ENCODE measurements around the gene MLX. TPM values are rescaled to one million over a fixed set of nuclear protein-coding genes. Genes with fewer than 3 reads are reported as not detected.

MLX gene
- total RNA-seq, 1 experiment from 2014 or later: 45.3 TPM

DNA sequence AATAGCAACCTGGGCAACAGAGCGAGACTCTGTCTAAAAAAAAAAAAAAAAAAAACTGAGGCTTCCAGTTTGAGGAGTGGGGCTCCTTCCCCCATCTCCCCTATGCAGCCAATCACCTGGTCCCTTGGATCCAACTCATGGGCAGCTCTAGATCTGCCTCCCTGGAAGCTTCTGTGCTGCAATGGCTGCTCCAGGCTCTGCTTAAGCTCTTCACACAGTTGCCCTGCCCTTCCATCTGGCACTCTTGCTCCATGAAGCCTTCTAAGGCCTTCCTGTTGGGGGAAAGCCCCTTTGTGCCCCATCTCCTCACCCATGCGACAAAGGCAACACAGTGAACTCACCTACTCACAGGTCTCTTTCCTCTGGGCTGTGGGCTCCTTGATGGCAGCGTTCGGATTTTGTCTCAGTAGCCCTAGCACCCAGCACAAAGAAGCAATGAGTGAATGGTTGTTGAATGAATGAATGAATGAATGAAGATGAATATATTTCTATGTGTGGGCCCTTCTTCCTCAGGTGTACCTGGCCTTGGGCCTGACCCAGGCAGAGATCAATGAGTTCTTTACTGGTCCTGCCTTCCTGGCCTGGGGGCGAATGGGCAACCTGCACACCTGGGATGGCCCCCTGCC, 29.0 kb upstream of the MLX start:
- Histone ChIP-seq H2AK5ac (ENCODE audit: insufficient read length, low read length) (no peak overlapping the region), H2BK15ac (ENCODE audit: low read depth, low read length) (no peak overlapping the region), H3K14ac (ENCODE audit: insufficient read depth, low read length) (no peak overlapping the region), H3K9me3 (ENCODE audit: control insufficient read depth, low read depth, low read length) (no peaks in the 10 kb centered on the region), H3K79me2 (ENCODE audit: insufficient read depth, low read length) (no peaks in the 10 kb centered on the region), H3K56ac (ENCODE audit: insufficient read length, low read depth, low read length) (no peak overlapping the region), H3K23ac (ENCODE audit: insufficient read length, low read depth, low read length) (no peak overlapping the region), H2BK5ac (ENCODE audit: insufficient read length, low read length) (no peak overlapping the region), H2BK12ac (ENCODE audit: insufficient read length, low read depth, low read length) (peak overlapping the region; percentile 94), H3T11ph (ENCODE audit: low read length) (no peak overlapping the region), H2AFZ (ENCODE audit: low read length) (no peak overlapping the region), H3K23me2 (ENCODE audit: insufficient read length, low read depth, low read length, poor library complexity, severe bottlenecking) (peaks cover 5% of the 10 kb centered on the region), H2BK120ac (ENCODE audit: low read depth, low read length, poor library complexity, severe bottlenecking) (no peak overlapping the region), H4K8ac (replicated peaks; ENCODE audit: insufficient read length, low read depth, low read length) (no peak overlapping the region), H3K9ac (ENCODE audit: extremely low read depth, insufficient read length, low read length) (no peak overlapping the region), H3K27me3 (ENCODE audit: insufficient read depth, low read length) (no peaks in the 10 kb centered on the region), H3K4me1 (ENCODE audit: insufficient read depth, low read length) (no peaks in the 10 kb centered on the region; the same call in 1 of the 2 replicates), H4K20me1 (ENCODE audit: control insufficient read depth, insufficient read depth, insufficient read length) (no peaks in the 10 kb centered on the region), H3K4ac (ENCODE audit: low read depth, low read length) (no peak overlapping the region), H4K5ac (ENCODE audit: insufficient read length, low read depth, low read length) (no peak overlapping the region), H3K79me1 (ENCODE audit: insufficient read depth, low read depth, low read length, poor library complexity, severe bottlenecking) (no peaks in the 10 kb centered on the region), H4K91ac (ENCODE audit: insufficient read length, low read depth, low read length) (no peak overlapping the region), H3K27ac (ENCODE audit: insufficient read length, low read depth, low read length) (no peak overlapping the region), H3K18ac (ENCODE audit: insufficient read length, low read depth, low read length) (no peak overlapping the region), H3K4me2 (ENCODE audit: insufficient read depth, insufficient read length, low read length) (no peak overlapping the region), H2BK20ac (ENCODE audit: low read depth, low read length, poor library complexity, severe bottlenecking) (no peak overlapping the region)
- TF ChIP-seq, protein P1, sequence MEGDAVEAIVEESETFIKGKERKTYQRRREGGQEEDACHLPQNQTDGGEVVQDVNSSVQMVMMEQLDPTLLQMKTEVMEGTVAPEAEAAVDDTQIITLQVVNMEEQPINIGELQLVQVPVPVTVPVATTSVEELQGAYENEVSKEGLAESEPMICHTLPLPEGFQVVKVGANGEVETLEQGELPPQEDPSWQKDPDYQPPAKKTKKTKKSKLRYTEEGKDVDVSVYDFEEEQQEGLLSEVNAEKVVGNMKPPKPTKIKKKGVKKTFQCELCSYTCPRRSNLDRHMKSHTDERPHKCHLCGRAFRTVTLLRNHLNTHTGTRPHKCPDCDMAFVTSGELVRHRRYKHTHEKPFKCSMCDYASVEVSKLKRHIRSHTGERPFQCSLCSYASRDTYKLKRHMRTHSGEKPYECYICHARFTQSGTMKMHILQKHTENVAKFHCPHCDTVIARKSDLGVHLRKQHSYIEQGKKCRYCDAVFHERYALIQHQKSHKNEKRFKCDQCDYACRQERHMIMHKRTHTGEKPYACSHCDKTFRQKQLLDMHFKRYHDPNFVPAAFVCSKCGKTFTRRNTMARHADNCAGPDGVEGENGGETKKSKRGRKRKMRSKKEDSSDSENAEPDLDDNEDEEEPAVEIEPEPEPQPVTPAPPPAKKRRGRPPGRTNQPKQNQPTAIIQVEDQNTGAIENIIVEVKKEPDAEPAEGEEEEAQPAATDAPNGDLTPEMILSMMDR (conservative IDR thresholded peaks at IDR 0.05): no peak
- DNase-seq: no peak
- H3K36me3 Mint-ChIP-seq (ENCODE audit: insufficient read depth in 1 of 3, low read depth in 3 of 3): peaks cover 0 to 27% (median 19%) of the 10 kb centered on the region in 3 experiments; a peak in 6 of 7 replicates
- peaks cover 13% of the 10 kb centered on the region for H3K27me3 Mint-ChIP-seq (ENCODE audit: low read depth)
- peaks cover 11 to 19% of the 10 kb centered on the region in 2 experiments for H3K4me1 Mint-ChIP-seq
- no peaks in the 10 kb centered on the region for H3K9me3 Mint-ChIP-seq
- no CpG with 5 or more reads among the region's 5 CpGs for WGBS (ENCODE audit: extremely low coverage, insufficient read length, low lambda C conversion rate)
- peak overlapping the region; percentile 28 to 40; a peak in 3 of 5 replicates for H3K4me3 Mint-ChIP-seq
- peak overlapping the region in 2 of 3 experiments; percentile 15 to 49; a peak in 1 of 7 replicates for H3K27ac Mint-ChIP-seq
